ENCODE results near the gene SLC19A1.
"Not testable (repeated sequence)": the region's sequence is repeated elsewhere in the genome, so short reads cannot be mapped to it uniquely, and the experiment has no call there.

Gene SLC19A1

DNA sequence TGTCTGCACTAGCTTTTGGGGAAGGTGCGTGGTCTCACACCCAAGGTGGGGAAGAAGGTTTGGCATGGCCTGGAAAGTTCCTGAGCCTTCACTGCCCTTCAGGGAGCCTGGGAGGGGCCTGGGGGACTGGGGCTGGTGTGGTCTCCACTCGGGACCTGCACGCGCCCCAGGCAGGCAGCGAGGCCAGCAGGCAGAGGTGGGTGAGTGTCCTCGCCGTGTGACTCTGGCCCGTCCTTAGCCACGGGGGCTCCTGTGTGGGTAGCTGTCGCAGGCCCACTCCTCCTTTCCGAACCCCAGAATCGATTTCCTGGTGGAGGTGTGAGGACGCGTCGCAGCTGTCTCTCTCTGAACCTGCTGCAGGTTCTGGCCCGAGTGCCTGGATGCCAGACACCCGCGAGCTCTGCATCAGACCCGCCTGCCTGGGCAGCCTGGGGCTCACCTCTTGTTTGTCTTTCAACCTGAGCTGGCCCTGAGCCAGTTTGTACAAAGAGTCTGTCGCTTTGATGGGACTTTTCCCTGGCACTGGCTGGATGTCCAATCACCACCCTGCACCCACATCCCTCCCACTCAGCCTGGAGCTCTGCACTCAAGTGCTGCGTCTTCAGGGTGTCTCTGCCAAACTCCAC, 36.0 kb upstream of the SLC19A1 start:
- Histone ChIP-seq H3K4me3 (no peak overlapping the region), H3K27ac (no peak overlapping the region)

DNA sequence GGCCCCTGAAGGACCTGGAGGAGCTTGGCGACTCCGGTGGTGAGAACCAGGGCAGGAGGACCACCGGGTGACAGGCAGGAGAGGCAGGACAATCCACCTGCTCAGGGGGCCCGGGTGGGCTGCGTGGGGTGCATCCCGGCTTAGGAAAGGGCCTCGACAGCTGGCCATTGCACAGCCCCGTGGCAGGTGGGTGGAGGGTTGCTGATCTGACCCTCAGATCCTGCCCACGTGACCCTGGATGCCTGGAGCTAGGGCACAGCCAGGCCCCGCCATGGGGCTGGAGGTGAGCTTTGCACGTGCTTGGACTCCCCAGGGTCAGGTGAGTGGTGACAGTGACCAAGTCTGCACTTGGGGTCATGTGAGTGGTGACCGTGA, 35.5 kb upstream of the SLC19A1 start:
- H3K4me3 ChIP-seq = no peak overlapping the region
- no peak overlapping the region for H3K27ac ChIP-seq

DNA sequence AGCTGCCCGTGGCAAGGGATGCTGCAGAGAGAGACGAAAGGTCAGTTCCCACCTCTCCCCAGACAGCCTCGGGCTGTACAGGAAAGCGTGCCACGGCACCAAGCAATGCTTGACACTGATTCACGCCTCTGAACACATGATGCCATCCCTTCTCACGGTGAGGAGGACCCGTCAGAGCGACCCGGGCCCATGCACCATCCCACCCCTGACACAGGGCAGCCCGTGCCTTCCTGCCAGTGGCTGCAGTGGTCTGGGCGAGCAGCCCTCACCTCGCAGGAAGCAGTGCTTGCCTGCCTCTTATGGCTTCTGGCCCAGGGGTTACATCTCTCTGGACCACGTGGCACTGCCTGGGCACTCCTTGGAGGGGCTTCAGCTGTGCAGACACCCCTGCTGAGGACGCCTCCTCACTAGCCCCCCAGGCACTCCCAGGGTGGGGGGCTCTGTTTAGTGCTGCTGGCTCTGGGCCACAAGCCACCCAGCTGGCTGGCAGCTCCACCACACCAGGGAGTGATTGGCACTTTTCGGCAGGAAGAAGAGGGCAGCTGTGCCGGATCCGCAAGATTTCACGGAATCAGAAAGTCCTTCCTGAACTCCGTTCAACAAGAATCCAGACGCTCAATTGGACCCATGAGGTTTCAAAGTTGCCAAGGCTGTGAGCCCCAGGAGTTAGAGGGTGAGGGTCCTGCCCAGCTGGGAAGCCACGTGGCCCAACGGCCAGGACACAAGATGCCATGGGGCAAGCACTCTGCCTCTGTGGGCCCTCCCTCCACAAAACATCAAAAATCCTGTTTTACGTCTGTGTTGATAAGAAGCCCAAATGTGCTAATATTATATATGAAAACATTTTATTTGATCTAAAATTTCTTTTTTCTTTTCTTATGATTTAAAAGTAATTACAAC, 34.8 kb upstream of the SLC19A1 start:
- Histone ChIP-seq H3K4me3 (no peak overlapping the region), H3K27ac (no peak overlapping the region)

DNA sequence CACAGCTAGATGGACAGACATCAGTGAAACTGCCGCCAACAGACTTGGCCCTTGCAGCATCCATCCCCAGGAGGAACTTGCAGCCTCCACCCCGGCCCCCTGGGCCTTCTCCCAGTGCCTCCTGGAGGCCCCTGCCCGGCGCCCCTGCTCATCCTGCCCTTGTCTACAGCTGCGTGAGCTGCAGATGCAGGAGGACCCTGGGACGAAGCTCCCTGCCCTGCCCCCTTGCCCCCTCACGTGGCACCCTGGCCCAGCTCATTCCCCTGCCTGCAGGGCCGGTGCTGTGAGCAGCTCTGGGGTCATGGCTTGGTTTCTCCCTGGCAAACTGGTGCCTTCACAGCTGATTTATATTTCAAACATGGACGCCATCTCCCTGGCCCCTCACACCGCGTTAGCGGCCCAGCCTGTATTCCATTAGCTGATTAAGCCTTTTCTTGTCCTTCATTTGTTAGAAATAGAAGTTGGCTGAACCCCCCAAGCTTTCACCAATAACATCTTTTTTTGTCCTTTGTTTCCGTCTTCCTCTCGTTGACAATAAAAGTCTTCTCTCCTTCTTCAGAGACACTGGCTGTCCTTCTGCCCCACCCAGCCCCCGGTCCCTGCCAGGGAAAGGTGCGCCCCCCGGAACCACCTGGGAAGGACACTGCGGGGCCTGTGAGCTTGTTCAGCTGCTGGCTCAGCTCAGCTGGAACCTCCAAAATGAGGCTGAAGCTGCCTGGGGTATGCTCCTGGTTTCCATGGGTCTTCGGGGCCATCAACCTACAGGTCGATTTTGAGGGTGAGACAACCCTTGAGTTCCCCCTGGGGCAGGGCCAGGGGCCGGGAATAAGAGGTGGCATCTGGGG, 34.0 kb upstream of the SLC19A1 start:
- Histone ChIP-seq H3K4me3 (no peak overlapping the region), H3K27ac (no peak overlapping the region)

DNA sequence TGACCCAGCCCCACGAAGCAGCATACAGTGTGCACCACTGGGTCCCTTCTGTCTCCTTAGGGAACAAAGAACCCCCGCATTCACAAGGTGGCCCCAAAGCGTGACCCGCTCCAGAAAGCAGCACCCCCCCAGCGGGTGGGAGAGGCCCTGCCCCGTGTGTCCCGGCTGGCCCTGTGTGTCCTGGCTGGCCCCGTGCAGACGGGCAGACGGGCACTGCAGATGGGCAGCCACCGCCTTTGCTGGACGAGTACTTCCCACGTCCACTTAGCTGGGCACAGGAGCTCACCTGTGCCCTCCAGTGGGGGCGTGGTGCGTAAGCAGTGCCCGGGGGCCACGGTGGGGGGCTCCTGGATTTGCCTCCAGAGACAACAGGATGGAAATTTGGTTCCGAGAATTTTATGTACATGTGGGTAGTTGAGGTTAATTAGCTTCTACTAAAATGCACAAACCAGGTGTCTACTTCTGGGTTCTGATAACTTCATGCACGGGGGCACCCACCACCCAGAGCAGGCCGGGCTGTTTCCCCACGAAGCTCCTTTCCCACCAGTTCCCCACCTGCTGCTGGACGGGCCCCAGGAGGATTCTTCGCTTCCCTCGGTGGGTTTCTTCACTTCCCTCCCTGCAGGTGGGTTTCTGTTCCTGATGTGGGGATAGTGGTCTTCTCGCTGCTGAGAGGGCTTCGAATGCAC, 33.2 kb upstream of the SLC19A1 start:
- no peak overlapping the region for H3K4me3 ChIP-seq

DNA sequence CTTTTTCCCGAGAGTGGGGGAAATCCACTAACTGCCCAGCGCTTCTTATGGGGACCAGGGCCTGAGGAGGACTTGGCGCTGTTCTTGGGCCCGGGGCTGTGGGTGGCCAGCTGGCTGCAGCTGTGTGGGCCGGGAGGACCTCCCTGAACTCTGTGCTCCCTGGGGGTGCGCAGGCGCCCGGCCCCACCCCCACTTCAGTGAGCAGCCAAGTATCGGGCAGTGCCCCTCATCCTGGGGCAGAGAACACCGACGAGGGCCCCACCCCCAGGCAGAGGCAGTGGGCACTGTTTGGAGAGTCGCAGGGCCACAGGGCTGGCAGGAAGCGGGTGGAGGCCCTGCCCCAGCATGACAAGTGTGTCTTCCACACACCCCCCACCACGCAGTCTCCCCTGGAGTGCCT, 32.5 kb upstream of the SLC19A1 start:
- Histone ChIP-seq H3K27ac (peak overlapping the region in 1 of 21 experiments; percentile 79), H3K4me3 (no peak overlapping the region)

More for the DNA sequence above, 33.2 kb upstream of the SLC19A1 start:
- no peak overlapping the region for H3K27ac ChIP-seq

DNA sequence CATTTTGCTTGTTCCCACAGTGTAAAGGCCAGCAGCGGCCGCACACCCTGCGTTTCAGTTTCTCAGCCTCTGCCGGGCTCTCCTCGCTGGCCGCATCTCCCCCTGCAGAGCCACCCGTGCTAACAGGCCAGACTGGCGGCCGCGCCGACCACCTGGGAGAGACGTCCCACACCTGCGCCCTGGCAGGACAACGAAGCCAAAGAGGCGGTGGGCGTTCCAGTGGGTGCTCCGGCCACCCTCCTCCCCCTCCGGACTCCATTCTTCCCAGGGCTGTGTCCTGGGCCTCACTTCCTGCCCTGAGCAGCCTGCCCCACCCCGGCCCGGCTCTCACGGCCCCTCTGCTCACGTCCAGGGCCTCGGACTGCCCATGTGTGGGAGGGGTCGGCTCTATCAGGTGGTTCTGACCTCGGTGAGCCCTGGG, 31.9 kb upstream of the SLC19A1 start:
- peak overlapping the region in 8 of 21 experiments; percentile 7 to 79 (median 34) for H3K27ac ChIP-seq
- no peak overlapping the region for H3K4me3 ChIP-seq

DNA sequence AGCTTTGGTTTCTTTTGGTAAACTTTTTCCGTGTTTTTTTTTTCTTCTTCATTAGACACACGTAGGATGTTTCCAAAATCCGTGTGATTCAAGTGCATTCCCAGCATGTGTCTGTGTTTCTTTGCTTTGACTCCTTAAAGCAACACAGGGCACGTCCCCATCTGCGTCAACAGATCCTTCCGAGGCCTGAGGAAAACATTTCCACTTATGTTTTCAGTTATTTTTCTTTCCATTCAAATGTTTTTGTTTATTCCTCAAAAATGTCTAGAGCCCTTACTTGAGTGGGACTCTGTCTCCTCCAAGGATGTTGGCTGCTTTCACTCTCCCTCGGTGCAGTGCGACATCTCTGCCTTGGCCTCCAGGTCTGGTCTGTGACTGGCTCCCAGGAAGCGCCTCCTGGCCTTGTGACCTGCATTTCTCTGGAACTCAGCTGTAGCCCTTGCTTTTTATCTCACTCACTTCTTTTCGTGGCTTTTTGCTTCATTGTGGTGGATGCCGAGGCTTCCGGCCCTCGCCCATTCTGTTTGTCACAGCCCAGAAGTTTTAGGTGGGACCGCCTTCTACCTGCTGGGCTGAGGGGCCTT, 31.3 kb upstream of the SLC19A1 start:
- Histone ChIP-seq H3K27ac (peak overlapping the region in 8 of 21 experiments; percentile 7 to 79 (median 34)), H3K4me3 (no peak overlapping the region)

DNA sequence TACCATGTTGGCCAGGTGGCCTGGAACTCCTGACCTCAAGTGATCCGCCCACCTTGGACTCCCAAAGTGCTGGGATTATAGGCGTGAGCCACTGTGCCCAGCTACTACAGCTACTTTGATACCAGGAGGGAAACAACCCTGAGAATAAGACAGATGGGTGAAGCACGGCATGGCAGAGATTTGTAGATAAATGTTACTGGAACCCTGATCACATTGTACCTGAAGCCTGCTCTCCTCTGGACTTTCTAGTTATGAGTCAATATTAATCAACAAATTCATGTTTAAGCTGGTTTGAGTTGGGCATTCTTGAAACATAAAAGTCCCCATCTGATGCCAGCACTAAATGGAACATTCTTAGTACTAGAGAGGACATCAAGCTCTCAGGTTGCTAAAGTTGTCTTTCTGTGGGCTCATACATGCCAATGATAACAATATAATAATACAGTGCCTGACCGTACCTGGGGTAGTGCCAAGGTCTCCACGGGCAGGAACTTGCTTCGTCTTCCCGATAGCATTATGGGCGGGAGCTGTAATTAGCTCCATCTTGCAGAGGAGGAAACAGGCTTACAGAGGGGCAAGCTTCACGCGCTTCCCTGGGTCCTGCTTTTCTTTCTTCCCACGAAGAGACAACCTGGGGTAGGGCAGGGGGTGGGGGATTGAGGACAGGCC, 30.7 kb upstream of the SLC19A1 start:
- Histone ChIP-seq H3K4me3 (no peak overlapping the region), H3K27ac (peak overlapping the region in 5 of 21 experiments; percentile 7 to 79 (median 31))

DNA sequence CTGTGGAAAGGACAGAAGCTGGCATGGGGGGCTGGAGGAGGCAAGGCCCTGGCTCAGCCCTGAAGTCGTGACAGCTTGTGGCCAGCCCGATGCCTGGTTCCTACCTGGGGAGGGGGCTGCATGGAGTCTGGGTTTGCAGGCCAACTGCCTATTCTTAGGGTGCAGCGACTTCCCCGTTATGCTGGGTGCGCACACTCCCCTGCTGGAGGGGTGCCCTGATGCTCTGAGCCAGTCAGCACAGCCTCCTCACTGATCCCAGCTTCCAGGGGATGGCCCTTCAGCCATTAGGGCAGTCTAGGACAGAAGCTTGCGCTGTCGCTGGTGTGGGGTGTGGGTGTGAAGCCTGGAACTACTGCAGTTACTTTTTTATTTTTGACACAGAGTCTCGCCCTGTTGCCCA, 30.0 kb upstream of the SLC19A1 start:
- no peak overlapping the region for H3K4me3 ChIP-seq
- H3K27ac ChIP-seq = peak overlapping the region in 2 of 21 experiments; percentile 31 to 67

DNA sequence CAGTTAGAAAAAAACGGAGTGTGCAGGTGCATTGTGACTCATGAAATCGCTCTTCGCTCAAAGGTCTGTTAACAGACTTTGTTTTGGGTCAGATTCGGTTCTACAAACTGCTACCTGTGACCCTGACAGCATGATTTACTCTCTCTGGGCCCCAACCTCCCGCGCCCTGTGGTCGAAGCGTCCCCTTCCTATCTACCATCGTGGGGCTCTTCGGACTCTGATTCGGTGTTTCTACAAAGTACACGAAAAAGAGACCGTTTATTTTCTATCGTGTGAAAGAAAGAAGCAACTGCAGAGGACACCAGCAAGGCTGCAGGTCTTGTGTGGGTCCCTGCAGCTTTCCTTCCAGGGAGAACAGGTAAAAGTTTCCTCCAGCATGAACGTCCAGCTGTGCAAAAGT, 29.4 kb upstream of the SLC19A1 start:
- no peak overlapping the region for H3K4me3 ChIP-seq
- H3K27ac ChIP-seq = peak overlapping the region in 2 of 21 experiments; percentile 44 to 47

DNA sequence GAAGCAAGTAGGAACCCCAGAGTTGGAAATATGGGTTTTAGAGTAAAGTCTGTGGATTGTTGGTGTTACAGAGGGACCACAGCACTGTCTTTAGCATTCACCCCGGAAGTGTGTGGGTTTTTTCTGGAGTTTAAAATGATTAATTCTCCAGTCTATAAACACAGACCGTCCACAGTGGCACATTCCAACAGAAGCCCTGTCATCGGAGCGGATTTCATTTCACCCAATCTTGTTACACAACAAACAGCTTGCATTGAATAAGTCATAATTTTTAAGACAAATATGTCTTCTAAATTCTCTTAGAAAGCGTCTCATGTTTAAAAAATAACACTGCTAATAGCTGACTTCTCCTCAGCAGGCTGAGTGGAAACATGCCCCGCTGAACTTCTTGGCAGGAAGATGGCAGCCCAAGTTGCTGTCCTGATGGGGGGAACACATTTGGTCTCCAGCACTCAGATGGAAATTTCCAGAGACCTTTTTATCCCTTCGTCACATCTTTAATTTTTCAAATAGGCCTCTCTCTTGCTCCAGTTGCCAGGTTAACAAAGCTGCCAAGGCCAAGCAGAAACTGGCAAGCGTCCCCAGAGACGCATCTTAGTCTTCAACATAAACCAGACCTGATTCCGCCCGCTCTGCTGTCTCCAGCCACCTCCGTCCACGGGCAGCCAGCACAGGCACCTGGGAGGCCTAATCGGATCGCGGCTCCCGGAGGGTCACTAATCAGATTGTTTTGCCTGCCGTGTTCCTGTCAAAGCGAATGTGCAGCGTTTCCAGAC, 28.8 kb upstream of the SLC19A1 start:
- Histone ChIP-seq H3K27ac (peak overlapping the region in 3 of 21 experiments; percentile 6 to 47 (median 44)), H3K4me3 (no peak overlapping the region)

DNA sequence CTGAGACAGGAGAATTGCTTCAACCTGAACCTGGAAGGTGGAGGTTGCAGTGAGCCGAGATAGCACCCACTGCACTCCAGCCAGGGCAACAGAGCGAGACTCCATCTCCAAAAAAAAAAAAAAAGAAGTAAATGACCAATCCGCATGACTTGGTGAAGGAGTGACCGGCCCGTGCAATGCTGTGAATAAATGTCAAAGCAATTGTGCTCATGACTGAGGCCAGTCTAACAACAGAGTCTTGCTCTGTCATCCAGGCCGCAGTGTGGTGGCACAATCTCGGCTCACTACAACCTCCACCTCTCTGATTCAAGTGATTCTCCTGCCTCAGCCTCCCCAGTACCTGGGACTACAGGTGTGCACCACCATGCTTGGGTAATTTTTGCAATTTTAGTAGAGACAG, 27.8 kb upstream of the SLC19A1 start:
- Histone ChIP-seq H3K27ac (no peak overlapping the region), H3K4me3 (no peak overlapping the region)

DNA sequence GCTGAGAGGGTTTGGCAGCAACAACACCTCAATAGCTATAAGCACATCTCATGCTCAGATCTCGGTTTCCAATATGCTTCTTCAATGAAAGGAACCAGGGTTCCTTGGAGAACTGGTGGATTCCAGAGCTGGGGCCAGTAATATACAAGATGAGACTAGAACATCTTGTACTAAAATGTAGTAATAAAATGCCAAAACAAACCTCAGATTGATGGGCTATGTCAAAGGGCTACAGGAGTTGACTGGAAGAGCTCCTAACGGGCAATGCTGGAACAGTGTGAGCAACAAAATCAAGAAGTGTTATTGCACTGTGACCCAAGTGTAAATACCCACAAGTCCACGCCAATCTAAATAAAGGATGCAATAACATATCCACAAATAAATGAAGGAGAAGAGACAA, 26.1 kb upstream of the SLC19A1 start:
- no peak overlapping the region for H3K4me3 ChIP-seq
- no peak overlapping the region for H3K27ac ChIP-seq

DNA sequence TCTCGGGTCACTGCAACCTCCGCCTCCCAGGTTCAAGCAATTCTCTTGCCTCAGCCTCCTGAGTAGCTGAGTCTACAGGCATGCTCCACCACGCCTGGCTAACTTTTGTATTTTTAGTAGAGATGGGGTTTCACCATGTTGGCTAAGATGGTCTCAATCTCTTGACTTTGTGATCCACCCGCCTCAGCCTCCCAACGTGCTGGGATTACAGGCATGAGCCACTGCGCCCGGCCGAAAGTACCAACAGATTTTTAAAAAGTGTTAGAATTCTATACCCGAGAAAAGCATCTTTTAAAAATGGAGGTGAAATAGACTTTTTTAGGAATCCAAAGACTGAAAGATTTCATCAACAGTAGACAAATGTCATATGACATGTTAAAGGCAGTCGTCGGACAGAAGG, 21.9 kb upstream of the SLC19A1 start:
- H3K27ac ChIP-seq, H3K4me3 ChIP-seq: not testable (repeated sequence)

DNA sequence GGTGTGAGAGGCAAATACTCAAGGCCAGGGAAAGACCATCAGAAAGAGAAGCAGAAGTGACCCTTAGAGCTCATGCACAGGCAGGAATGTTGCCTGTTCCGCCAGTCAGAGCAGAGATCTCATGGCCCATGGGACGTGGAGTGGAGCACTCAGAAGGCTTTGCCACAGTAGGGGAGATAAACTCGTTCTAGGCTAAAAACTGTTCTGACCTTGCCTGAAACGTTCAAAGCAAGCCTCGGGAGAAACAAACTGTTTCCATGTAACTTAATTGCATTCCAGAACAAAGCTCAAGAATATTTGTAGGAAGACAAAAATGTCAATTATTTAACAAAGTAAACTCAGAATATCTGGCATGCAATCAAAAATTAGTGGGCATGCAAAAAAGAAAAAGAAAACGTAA, 20.7 kb upstream of the SLC19A1 start:
- Histone ChIP-seq H3K4me3 (no peak overlapping the region), H3K27ac (no peak overlapping the region)

DNA sequence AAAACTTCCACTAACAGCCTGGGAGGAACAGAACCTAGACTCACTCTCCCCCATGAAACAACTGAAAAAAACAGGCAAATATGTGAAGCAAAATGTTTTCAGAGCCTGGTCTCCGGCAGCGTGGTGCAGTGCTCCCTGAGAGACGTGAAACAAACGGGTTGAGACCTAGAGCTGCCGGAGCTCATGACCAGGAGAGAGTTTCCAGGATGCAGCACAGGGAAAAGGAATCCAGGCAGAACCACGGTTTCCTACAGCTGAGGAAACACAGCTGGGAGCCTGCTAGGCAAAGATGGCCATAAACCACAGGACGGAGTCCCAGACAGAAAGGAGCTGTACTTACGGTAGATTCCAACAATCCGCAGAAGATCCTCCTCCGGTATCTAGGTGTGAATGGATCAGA, 20.2 kb upstream of the SLC19A1 start:
- H3K4me3 ChIP-seq = no peak overlapping the region
- no peak overlapping the region for H3K27ac ChIP-seq

DNA sequence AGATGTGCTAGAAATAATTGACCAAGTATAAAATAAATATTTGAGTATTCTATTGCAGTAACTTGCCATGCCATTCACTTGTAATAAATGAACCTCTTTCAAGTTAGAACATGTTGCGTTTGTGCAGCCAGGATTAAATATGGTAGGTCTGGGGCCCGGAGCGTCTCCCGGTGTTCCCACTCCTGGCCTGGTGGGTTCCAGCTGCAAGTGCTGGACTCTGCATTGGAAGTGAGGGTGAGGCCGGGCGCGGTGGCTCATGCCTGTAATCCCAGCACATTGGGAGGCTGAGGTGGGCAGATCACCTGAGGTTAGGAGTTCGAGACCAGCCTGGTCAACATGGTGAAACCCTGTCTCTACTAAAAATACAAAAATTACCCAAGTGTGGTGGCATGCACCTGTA, 19.0 kb upstream of the SLC19A1 start:
- not testable (repeated sequence) for H3K4me3 ChIP-seq, H3K27ac ChIP-seq

Data from skin epidermis (tissue), 12 donors.